ENCODE data around the gene ITGAX. TPM values are rescaled to one million over a fixed set of nuclear protein-coding genes. Genes with fewer than 3 reads are reported as not detected.

ITGAX gene
- total and polyA plus RNA-seq, 4 experiments from 2014 or later, result 0.09 to 6.3 (median 4.6) TPM; not detected in 1

DNA sequence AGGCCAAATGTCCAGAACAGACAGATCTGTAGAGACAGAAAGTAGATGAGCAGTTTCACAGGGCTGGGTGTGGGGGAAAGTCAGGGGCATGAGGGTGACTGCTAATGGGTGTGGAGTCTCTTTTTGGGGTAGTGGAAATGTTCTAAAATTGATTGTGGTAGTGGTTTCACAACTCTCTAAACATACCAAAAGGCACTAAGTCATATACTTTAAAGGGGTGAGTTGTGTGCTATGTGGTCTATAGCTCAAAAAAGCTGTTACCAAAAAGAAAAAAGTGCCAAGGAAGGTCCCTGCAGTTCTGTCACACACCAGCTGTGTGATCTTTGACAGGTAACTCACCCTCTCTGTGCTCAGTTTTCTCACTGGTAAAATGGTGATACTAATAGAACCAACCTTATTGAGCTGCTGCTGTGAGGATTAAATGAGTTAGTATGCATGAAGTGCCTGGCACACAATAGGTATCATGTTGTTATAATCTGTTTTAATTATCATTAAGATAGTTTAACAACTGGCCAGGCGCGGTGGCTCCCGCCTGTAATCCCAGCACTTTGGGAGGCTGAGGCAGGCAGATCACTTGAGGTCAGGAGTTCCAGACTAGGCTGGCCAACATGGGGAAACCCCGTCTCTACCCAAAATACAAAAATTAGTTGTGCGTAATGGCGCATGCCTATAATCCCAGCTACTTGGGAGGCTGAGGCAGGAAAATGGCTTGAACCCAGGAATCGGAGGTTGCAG is 10.3 kb downstream of the ITGAX start:
- Mint-ChIP-seq H3K4me1 (peaks cover 6 to 8% (median 7%) of the 10 kb centered on the region in 4 donors), H3K9me3 (no peaks in the 10 kb centered on the region), H3K27ac (no peak overlapping the region), H3K36me3 (no peaks in the 10 kb centered on the region), H3K27me3 (no peaks in the 10 kb centered on the region), H3K4me3 (no peak overlapping the region)
- Histone ChIP-seq H3K27me3 (ENCODE audit: insufficient read depth, low read length) (no peaks in the 10 kb centered on the region), H3K4me1 (ENCODE audit: insufficient read depth, low read length) (no peaks in the 10 kb centered on the region), H3K36me3 (ENCODE audit: insufficient read depth, low read length) (no peaks in the 10 kb centered on the region), H3K27ac (ENCODE audit: low read depth, low read length) (no peak overlapping the region), H3K4me3 (ENCODE audit: low read length in 2 of 2) (no peak overlapping the region), H3K9me3 (ENCODE audit: control insufficient read depth in 1 of 2, low read length in 2 of 2) (no peaks in the 10 kb centered on the region)
- ChIA-PET POLR2A (ENCODE audit: partially characterized antibody) (interaction anchor here (0.5 kb wide), 1 partner anchor 500 kb away, joined by 3 read pairs; no protein-coding TSS in a partner anchor), CTCF (ENCODE audit: partially characterized antibody) (no interaction called here)
- intact Hi-C loops (cut with micrococcal nuclease), result no loop called here
- DNase-seq, result peak in 1 of 5 donors; percentile 15

DNA sequence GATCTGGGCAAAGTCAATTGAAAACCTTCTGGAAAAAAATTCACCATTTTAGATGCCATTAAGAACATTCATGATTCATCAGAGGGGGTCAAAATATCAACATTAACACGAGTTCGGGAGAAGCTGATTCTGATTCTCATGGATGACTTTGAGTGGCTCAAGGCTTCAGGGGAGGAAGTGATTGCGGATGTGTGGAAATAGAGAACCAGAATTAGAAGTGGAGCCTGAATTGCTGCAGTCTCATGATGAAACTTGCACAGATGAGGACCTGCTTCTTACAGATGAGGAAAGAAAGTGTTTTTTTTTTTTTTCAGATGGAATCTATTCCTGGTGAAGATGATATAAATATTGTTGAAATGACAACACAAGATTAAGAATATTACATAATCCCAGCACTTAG is 12.9 kb downstream of the ITGAX start:
- no peak overlapping the region for H3K4me3 Mint-ChIP-seq
- peaks cover 6 to 8% (median 7%) of the 10 kb centered on the region in 4 donors for H3K4me1 Mint-ChIP-seq
- Histone ChIP-seq H3K4me1 (ENCODE audit: insufficient read depth, low read length) (no peaks in the 10 kb centered on the region), H3K27ac (ENCODE audit: low read depth, low read length) (no peak overlapping the region), H3K36me3 (ENCODE audit: insufficient read depth, low read length) (no peaks in the 10 kb centered on the region), H3K27me3 (ENCODE audit: insufficient read depth, low read length) (no peaks in the 10 kb centered on the region), H3K4me3 (ENCODE audit: low read length in 2 of 2) (no peak overlapping the region), H3K9me3 (ENCODE audit: control insufficient read depth in 1 of 2, low read length in 2 of 2) (no peaks in the 10 kb centered on the region)
- peaks cover 2% of the 10 kb centered on the region in 2 donors for H3K27me3 Mint-ChIP-seq
- CTCF ChIA-PET (ENCODE audit: partially characterized antibody), result interaction anchor here (1.2 kb wide), 1 partner anchor 8 kb away, joined by 3 read pairs; no protein-coding TSS in a partner anchor
- POLR2A ChIA-PET (ENCODE audit: partially characterized antibody), result no interaction called here
- H3K9me3 Mint-ChIP-seq, result no peaks in the 10 kb centered on the region
- no peak for DNase-seq
- no peaks in the 10 kb centered on the region for H3K36me3 Mint-ChIP-seq
- no peak overlapping the region for H3K27ac Mint-ChIP-seq
- intact Hi-C loops (cut with micrococcal nuclease), result no loop called here

GRCh38 chr16:31371008-31371407 is 16.0 kb downstream of the ITGAX start:
- Mint-ChIP-seq H3K4me3 (no peak overlapping the region), H3K9me3 (peaks cover 0 to 11% (median 4%) of the 10 kb centered on the region in 8 donors), H3K4me1 (peaks cover 6 to 8% (median 7%) of the 10 kb centered on the region in 4 donors), H3K27ac (peak overlapping the region in 2 of 7 donors; percentile 41 to 52), H3K36me3 (no peaks in the 10 kb centered on the region), H3K27me3 (peaks cover 2 to 3% of the 10 kb centered on the region in 2 donors)
- ChIA-PET POLR2A (ENCODE audit: partially characterized antibody) (no interaction called here), CTCF (ENCODE audit: partially characterized antibody) (no interaction called here)
- H3K27me3 ChIP-seq (ENCODE audit: insufficient read depth, low read length), result no peaks in the 10 kb centered on the region
- intact Hi-C loops (cut with micrococcal nuclease), result no loop called here
- H3K4me1 ChIP-seq (ENCODE audit: insufficient read depth, low read length), result no peaks in the 10 kb centered on the region
- no peak overlapping the region for H3K27ac ChIP-seq (ENCODE audit: low read depth, low read length)
- no peaks in the 10 kb centered on the region for H3K36me3 ChIP-seq (ENCODE audit: insufficient read depth, low read length)
- DNase-seq, result no peak
- no peaks in the 10 kb centered on the region for H3K9me3 ChIP-seq (ENCODE audit: control insufficient read depth in 1 of 2, low read length in 2 of 2)
- H3K4me3 ChIP-seq (ENCODE audit: low read length in 2 of 2), result no peak overlapping the region

GRCh38 chr16:31371619-31372484 is 16.9 kb downstream of the ITGAX start:
- Mint-ChIP-seq H3K36me3 (no peaks in the 10 kb centered on the region), H3K27ac (no peak overlapping the region), H3K9me3 (peaks cover 0 to 11% (median 4%) of the 10 kb centered on the region in 8 donors), H3K27me3 (peaks cover 2 to 3% of the 10 kb centered on the region in 2 donors), H3K4me3 (no peak overlapping the region), H3K4me1 (peaks cover 3 to 5% (median 4%) of the 10 kb centered on the region in 4 donors)
- Histone ChIP-seq H3K9me3 (ENCODE audit: control insufficient read depth in 1 of 2, low read length in 2 of 2) (no peaks in the 10 kb centered on the region), H3K4me3 (ENCODE audit: low read length in 2 of 2) (no peak overlapping the region), H3K36me3 (ENCODE audit: insufficient read depth, low read length) (no peaks in the 10 kb centered on the region), H3K27ac (ENCODE audit: low read depth, low read length) (no peak overlapping the region), H3K4me1 (ENCODE audit: insufficient read depth, low read length) (no peaks in the 10 kb centered on the region), H3K27me3 (ENCODE audit: insufficient read depth, low read length) (no peaks in the 10 kb centered on the region)
- no peak for DNase-seq
- ChIA-PET POLR2A (ENCODE audit: partially characterized antibody) (no interaction called here), CTCF (ENCODE audit: partially characterized antibody) (no interaction called here)
- intact Hi-C loops (cut with micrococcal nuclease), result no loop called here

DNA sequence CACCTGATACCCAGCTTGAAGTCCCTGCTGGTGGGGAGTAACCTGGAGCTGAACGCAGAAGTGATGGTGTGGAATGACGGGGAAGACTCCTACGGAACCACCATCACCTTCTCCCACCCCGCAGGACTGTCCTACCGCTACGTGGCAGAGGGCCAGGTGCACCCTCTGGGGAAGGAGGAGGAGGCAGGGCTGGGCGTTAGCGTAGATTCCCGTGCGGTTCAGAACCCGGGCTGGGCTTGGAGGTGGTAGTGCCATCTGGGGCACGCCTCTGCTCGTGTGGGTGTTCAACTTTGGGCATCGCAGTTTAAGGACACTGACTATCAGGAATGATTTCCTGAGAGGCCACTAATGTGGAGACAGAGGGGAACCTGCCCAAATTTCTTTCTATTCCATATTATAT is 18.3 kb downstream of the ITGAX start:
- H3K9me3 ChIP-seq (ENCODE audit: control insufficient read depth in 1 of 2, low read length in 2 of 2), result no peaks in the 10 kb centered on the region
- no peaks in the 10 kb centered on the region for H3K36me3 Mint-ChIP-seq
- DNase-seq, result no peak
- H3K9me3 Mint-ChIP-seq, result peaks cover 0 to 11% (median 4%) of the 10 kb centered on the region in 8 donors
- H3K27ac Mint-ChIP-seq, result no peak overlapping the region
- H3K4me3 Mint-ChIP-seq, result no peak overlapping the region
- H3K27ac ChIP-seq (ENCODE audit: low read depth, low read length), result no peak overlapping the region
- no peak overlapping the region for H3K4me3 ChIP-seq (ENCODE audit: low read length in 2 of 2)
- ChIA-PET CTCF (ENCODE audit: partially characterized antibody) (interaction anchor here (1.7 kb wide), 1 partner anchor 9 kb away, joined by 4 read pairs; no protein-coding TSS in a partner anchor), POLR2A (ENCODE audit: partially characterized antibody) (no interaction called here)
- H3K27me3 Mint-ChIP-seq, result peaks cover 2 to 5% of the 10 kb centered on the region in 2 donors
- H3K36me3 ChIP-seq (ENCODE audit: insufficient read depth, low read length), result no peaks in the 10 kb centered on the region
- intact Hi-C loops (cut with micrococcal nuclease), result no loop called here
- no peaks in the 10 kb centered on the region for H3K4me1 Mint-ChIP-seq
- H3K4me1 ChIP-seq (ENCODE audit: insufficient read depth, low read length), result no peaks in the 10 kb centered on the region
- no peaks in the 10 kb centered on the region for H3K27me3 ChIP-seq (ENCODE audit: insufficient read depth, low read length)

- no peak overlapping the region for H3K4me3 Mint-ChIP-seq
- Histone ChIP-seq H3K4me1 (ENCODE audit: insufficient read depth, low read length) (no peaks in the 10 kb centered on the region), H3K36me3 (ENCODE audit: insufficient read depth, low read length) (no peaks in the 10 kb centered on the region), H3K4me3 (ENCODE audit: low read length in 2 of 2) (no peak overlapping the region), H3K27me3 (ENCODE audit: insufficient read depth, low read length) (no peaks in the 10 kb centered on the region), H3K9me3 (ENCODE audit: control insufficient read depth in 1 of 2, low read length in 2 of 2) (no peaks in the 10 kb centered on the region), H3K27ac (ENCODE audit: low read depth, low read length) (no peak overlapping the region)
- intact Hi-C loops (cut with micrococcal nuclease), result no loop called here
- H3K36me3 Mint-ChIP-seq, result no peaks in the 10 kb centered on the region
- no peak for DNase-seq
- CTCF ChIA-PET (ENCODE audit: partially characterized antibody), result no interaction called here
- H3K27me3 Mint-ChIP-seq, result peaks cover 2 to 5% of the 10 kb centered on the region in 2 donors
- peaks cover 0 to 11% (median 4%) of the 10 kb centered on the region in 8 donors for H3K9me3 Mint-ChIP-seq
- H3K27ac Mint-ChIP-seq, result no peak overlapping the region
- POLR2A ChIA-PET (ENCODE audit: partially characterized antibody), result no interaction called here
- H3K4me1 Mint-ChIP-seq, result no peaks in the 10 kb centered on the region
These were observed 20.3 kb downstream of the ITGAX start for GRCh38 chr16:31375231-31375630.

- H3K4me3 Mint-ChIP-seq, result no peak overlapping the region
- no peaks in the 10 kb centered on the region for H3K36me3 Mint-ChIP-seq
- Histone ChIP-seq H3K27ac (ENCODE audit: low read depth, low read length) (no peak overlapping the region), H3K36me3 (ENCODE audit: insufficient read depth, low read length) (no peaks in the 10 kb centered on the region), H3K4me3 (ENCODE audit: low read length in 2 of 2) (no peak overlapping the region), H3K9me3 (ENCODE audit: control insufficient read depth in 1 of 2, low read length in 2 of 2) (no peaks in the 10 kb centered on the region), H3K4me1 (ENCODE audit: insufficient read depth, low read length) (no peaks in the 10 kb centered on the region), H3K27me3 (ENCODE audit: insufficient read depth, low read length) (no peaks in the 10 kb centered on the region)
- CTCF ChIA-PET (ENCODE audit: partially characterized antibody), result interaction anchor here (1.3 kb wide), 1 partner anchor 10 kb away, joined by 3 read pairs; no protein-coding TSS in a partner anchor
- H3K4me1 Mint-ChIP-seq, result no peaks in the 10 kb centered on the region
- peak overlapping the region in 1 of 7 donors; percentile 50 for H3K27ac Mint-ChIP-seq
- POLR2A ChIA-PET (ENCODE audit: partially characterized antibody), result no interaction called here
- no peak for DNase-seq
- intact Hi-C loops (cut with micrococcal nuclease), result no loop called here
- peaks cover 0 to 5% of the 10 kb centered on the region in 2 donors for H3K27me3 Mint-ChIP-seq
- H3K9me3 Mint-ChIP-seq, result peaks cover 0 to 11% (median 4%) of the 10 kb centered on the region in 8 donors
These were observed 21.7 kb downstream of the ITGAX start for GRCh38 chr16:31376705-31377104.
